RWPE1 (cell line): ENCODE results near the gene TSPAN32.

Source experiments
- CTCF ChIA-PET: fragments of 350-600 bp; sonication (Branson Sonifier 250); formaldehyde crosslinking; extraction: SDS; loops from one replicate; lab custom pipeline; 2021; lab: Yijun Ruan, JAX
- POLR2A ChIA-PET: fragments of 400-600 bp; formaldehyde crosslinking; extraction: SDS; loops from one replicate; lab custom pipeline; 2020; ENCODE audit warnings: antibody characterized with exemption; ENCODE audit not compliant: low non-redundant PET; lab: Yijun Ruan, JAX
- DNase-seq: peaks from one replicate; pipeline ENCODE4 v3.0.0; 2012; ENCODE audit warnings: low spot score
- H3K27ac ChIP-seq: fragments of 450-650 bp; 2 replicates; pipeline ENCODE4 v1.5.1; 2017
- CTCF ChIP-seq: fragments of 450-650 bp; conservative IDR thresholded peaks from 2 replicates; pipeline ENCODE4 v1.5.1; 2017; ENCODE audit warnings: low read depth, mild to moderate bottlenecking

The TSPAN32 gene

GRCh38 chr11:2294926-2295290, 6.9 kb upstream of the TSPAN32 start:
- ChIA-PET POLR2A (interaction anchor here (0.7 kb wide), 1 partner anchor 16 kb away, joined by 3 read pairs; no protein-coding TSS in a partner anchor), CTCF (interaction anchor here (1.2 kb wide), 1 partner anchor 101 kb away, joined by 4 read pairs; no protein-coding TSS in a partner anchor)
- H3K27ac ChIP-seq, result no peak overlapping the region
- no peak for TF ChIP-seq CTCF
- DNase-seq, result no peak

- ChIA-PET POLR2A (no interaction called here), CTCF (interaction anchor here (1.1 to 4.6 kb wide), 2 partner anchors 9 to 98 kb away, joined by 3 to 50 read pairs; no protein-coding TSS in a partner anchor)
- no peak for DNase-seq
- H3K27ac ChIP-seq, result no peak overlapping the region
- TF ChIP-seq CTCF, result no peak
These were observed 5.6 kb upstream of the TSPAN32 start for GRCh38 chr11:2295971-2296912.

GRCh38 chr11:2296913-2297622, 4.7 kb upstream of the TSPAN32 start:
- DNase-seq, result no peak
- ChIA-PET POLR2A (no interaction called here), CTCF (interaction anchor here (1.0 to 4.6 kb wide), 4 partner anchors 8 to 111 kb away, joined by 3 to 50 read pairs (median 6); no protein-coding TSS in a partner anchor)
- no peak overlapping the region for H3K27ac ChIP-seq
- no peak for TF ChIP-seq CTCF

- no peak overlapping the region for H3K27ac ChIP-seq
- DNase-seq, result no peak
- POLR2A ChIA-PET, result no interaction called here
- no peak for TF ChIP-seq CTCF
- CTCF ChIA-PET, result interaction anchor here (1.0 to 4.6 kb wide), 4 partner anchors 99 to 122 kb away, joined by 4 to 50 read pairs (median 13); no protein-coding TSS in a partner anchor
These were observed 4.2 kb upstream of the TSPAN32 start for GRCh38 chr11:2297623-2298030.

- POLR2A ChIA-PET, result no interaction called here
- TF ChIP-seq CTCF, result no peak
- no peak for DNase-seq
- CTCF ChIA-PET, result interaction anchor here (0.6 to 4.6 kb wide), 16 partner anchors 10 to 517 kb away, joined by 3 to 50 read pairs (median 6); no protein-coding TSS in a partner anchor
- H3K27ac ChIP-seq, result no peak overlapping the region
These were observed 3.5 kb upstream of the TSPAN32 start for GRCh38 chr11:2298131-2298794.
